HepG2 (cell line): Measurements from ENCODE around the gene USP24. TPM values are rescaled to one million over a fixed set of nuclear protein-coding genes. Genes with fewer than 3 reads are reported as not detected.

Experiments
- ATAC-seq: fragments of 200-7000 bp; cut with Tn5 transposase; 3 replicates; pipeline ENCODE4 v1.9.1; 2020; ENCODE audit warnings: mild to moderate bottlenecking, moderate library complexity
- BruUV-seq: library from RNA; stranded (reverse); fragments of 400-500 nt; replicated peaks from 2 replicates; lab custom pipeline; 2021; lab: Mats Ljungman, UMichigan
- CTCF ChIA-PET: fragments of 300-600 bp; formaldehyde crosslinking; extraction: SDS; loops from one replicate; lab custom pipeline; 2021; ENCODE audit warnings: low total read pairs, inconsistent platforms, low intra/inter-chr PET ratio; lab: Yijun Ruan, JAX
- POLR2A ChIA-PET: fragments of 350-600 bp; sonication (Branson Sonifier 250); formaldehyde crosslinking; loops from one replicate; lab custom pipeline; 2020; ENCODE audit warnings: antibody characterized with exemption, inconsistent platforms; lab: Yijun Ruan, JAX
- DNase-seq: peaks from one replicate; pipeline ENCODE4 v3.0.0-alpha.2; 2015; ENCODE audit warnings: low spot score
- FAIRE-seq: peaks from 3 replicates; lab custom pipeline; 2011; peaks lifted over from hg19 to GRCh38; lab: Jason Lieb, UNC
- H2AFZ ChIP-seq: one replicate; pipeline ENCODE4 v1.6.1; 2011; ENCODE audit warnings: low read length, inconsistent platforms
- H3K27ac ChIP-seq: fragments of 300-600 bp; 3 replicates; pipeline ENCODE4 v1.8.0; 2011; ENCODE audit warnings: mixed run types, mild to moderate bottlenecking, mixed read lengths, low read length, inconsistent platforms; ENCODE audit not compliant: insufficient read depth; ENCODE audit errors: extremely low read length
- H3K27me3 ChIP-seq, 2 experiments: fragments of 200-600 bp in 1 of 2; 2 replicates in 1 of 2; 3 replicates in 1 of 2; pipeline versions ENCODE4 v1.6.0 to v1.8.0; 2011; ENCODE audit warnings: low read length in 2 of 2, mild to moderate bottlenecking in 2 of 2, moderate library complexity in 2 of 2, inconsistent platforms in 1 of 2; ENCODE audit not compliant: insufficient read depth in 2 of 2, control insufficient read depth in 1 of 2
- H3K36me3 ChIP-seq, 2 experiments: fragments of 200-600 bp in 1 of 2; replicated peaks in 1 of 2; 2 replicates in 1 of 2; 3 replicates in 1 of 2; pipeline versions ENCODE4 v1.5.1 to v1.8.0; 2011; ENCODE audit warnings: low read length in 2 of 2, inconsistent platforms in 1 of 2; ENCODE audit not compliant: insufficient read depth in 2 of 2, control insufficient read depth in 1 of 2
- H3K4me1 ChIP-seq: 2 replicates; pipeline ENCODE4 v1.5.1; 2012; ENCODE audit warnings: low read length, inconsistent platforms; ENCODE audit not compliant: insufficient read depth
- H3K4me2 ChIP-seq: 2 replicates; pipeline ENCODE4 v1.6.0; 2011; ENCODE audit warnings: low read depth, low read length, inconsistent platforms
- H3K4me3 ChIP-seq, 3 experiments: fragments of 200-600 bp in 1 of 3; sonication (generic), shearing (Covaris generic) in 1 of 3; replicated peaks in 1 of 3; 2 replicates each; pipeline ENCODE4 v1.5.1; 2011 to 2016; ENCODE audit warnings: low read length in 3 of 3, inconsistent platforms in 2 of 3, low read depth in 2 of 3, mild to moderate bottlenecking in 2 of 3, control low read depth in 1 of 3, mixed read lengths in 1 of 3; ENCODE audit not compliant: insufficient read depth in 1 of 3
- H3K79me2 ChIP-seq: one replicate; pipeline ENCODE4 v1.6.1; 2011; ENCODE audit warnings: low read length, inconsistent platforms; ENCODE audit not compliant: insufficient read depth
- H3K9ac ChIP-seq: 2 replicates; pipeline ENCODE4 v1.6.0; 2011; ENCODE audit warnings: mild to moderate bottlenecking, low read depth, low read length, inconsistent platforms; ENCODE audit not compliant: insufficient read depth
- H3K9me3 ChIP-seq: 2 replicates; pipeline ENCODE4 v1.5.1; 2012; ENCODE audit warnings: mild to moderate bottlenecking, low read length
- H4K20me1 ChIP-seq: 2 replicates; pipeline ENCODE4 v1.6.0; 2011; ENCODE audit warnings: inconsistent platforms, mild to moderate bottlenecking, low read length, moderate library complexity; ENCODE audit not compliant: insufficient read depth
- GATAD2A ChIP-seq: IDR thresholded peaks from 2 replicates; pipeline ENCODE4 v1.6.1; 2016
- PLRG1 ChIP-seq: fragments of 450-650 bp; conservative IDR thresholded peaks from 2 replicates; pipeline ENCODE4 v1.6.1; 2016
- RNF219 ChIP-seq: sonication (generic); formaldehyde crosslinking; IDR thresholded peaks from 2 replicates; pipeline ENCODE4 v1.5.0; 2020; ENCODE audit warnings: mild to moderate bottlenecking, missing genetic modification reagents
- U2AF1 ChIP-seq: fragments of 200-400 bp; formaldehyde crosslinking; optimal IDR thresholded peaks from 2 replicates; pipeline ENCODE3; 2017; ENCODE audit warnings: mild to moderate bottlenecking, low read depth, low read length
- ZNF484 ChIP-seq: sonication (generic); formaldehyde crosslinking; IDR thresholded peaks from 2 replicates; pipeline ENCODE4 v1.5.1; 2020; ENCODE audit warnings: mild to moderate bottlenecking, low read depth, missing genetic modification reagents, borderline replicate concordance
- WGBS: methylation state at CpG from one replicate; pipeline ENCODE4 v1.1.6; 2017; ENCODE audit warnings: low lambda C conversion rate; 5-methylcytosine and 5-hydroxymethylcytosine counted together
- in situ Hi-C: cut with HindIII; loops from 2 replicates; pipeline ENCODE4 v1.10.0; 2017; ENCODE audit warnings: low pct_unique_long_range_greater_than_20kb; ENCODE audit not compliant: extremely low pct_ligation_motif_present
- intact Hi-C: fragments of 100-400 bp; cut with micrococcal nuclease; formaldehyde crosslinking; loops from one replicate; pipeline ENCODE4 v1.10.0; 2022; ENCODE audit not compliant: unreplicated experiment
- polyA plus RNA-seq, 8 experiments: library from polyadenylated mRNA; depleted of rRNA in 3 of 8; stranded (reverse) in 7 of 8; unstranded in 1 of 8; fragments of >200 nt; fragmentation: Illumina TruSeq in 4 of 8; extraction: Trizol in 4 of 8; gene quantifications; 2 replicates each; pipeline versions ENCODE4 v1.2.1 to v1.2.3, GENCODE V29; 2011 to 2016; ENCODE audit warnings: low read depth in 4 of 8, missing spikeins in 1 of 8, mixed read lengths in 1 of 8; ENCODE audit not compliant: insufficient read depth in 1 of 8
- total RNA-seq, 5 experiments: library from RNA; depleted of rRNA; stranded (reverse); fragments of >200 nt; fragmentation: Illumina TruSeq; extraction: Trizol; gene quantifications; 2 replicates each; pipeline ENCODE4 v1.2.3, GENCODE V29; 2016; ENCODE audit warnings: low read depth in 1 of 5

Gene USP24
- total and polyA plus RNA-seq, 2 of the 13 experiments (the other 11 are each of a cell fraction or from before 2014, with no cell fraction given), result 18.8 to 47.6 TPM

DNA sequence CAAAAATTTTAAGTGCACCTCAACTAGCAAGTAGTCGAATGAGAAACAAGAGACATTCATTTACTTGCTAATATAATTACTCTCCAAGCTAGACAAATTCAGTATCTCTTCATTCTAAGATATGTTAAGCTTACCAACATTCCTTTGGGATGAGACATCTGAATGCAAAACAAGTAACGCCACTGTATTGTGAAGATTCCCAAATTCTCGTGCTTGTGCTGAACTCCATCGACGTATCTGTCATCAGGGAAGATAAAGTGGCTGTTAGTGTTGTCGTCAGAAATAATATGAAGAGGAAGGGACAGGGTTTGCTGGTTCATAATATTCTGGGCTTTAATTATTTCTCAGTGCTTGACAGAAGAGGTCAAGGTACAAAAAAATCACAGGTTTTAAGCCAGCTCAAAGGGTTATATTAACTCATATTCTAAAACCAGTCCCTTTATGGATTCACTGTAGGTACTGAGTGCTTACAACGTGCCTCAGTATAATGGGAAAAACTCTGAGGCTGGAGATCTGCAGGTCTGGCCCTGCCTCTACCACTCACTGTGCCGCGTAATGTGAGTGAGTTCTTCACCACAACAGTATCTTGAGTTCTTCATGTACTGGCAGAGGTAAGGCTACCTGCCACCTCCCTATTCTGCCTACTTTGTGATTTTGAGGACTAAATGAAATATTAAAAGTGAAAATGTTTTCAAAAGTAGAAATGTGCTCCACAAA, 133.8 kb downstream of the USP24 start:
- no peak overlapping the region for H3K9ac ChIP-seq
- DNase-seq, result no peak
- H3K36me3 ChIP-seq, result peaks cover 36 to 84% of the 10 kb centered on the region in 2 experiments
- H3K9me3 ChIP-seq, result no peaks in the 10 kb centered on the region
- H4K20me1 ChIP-seq, result no peaks in the 10 kb centered on the region
- no peak for TF ChIP-seq GATAD2A (CRISPR knock-in tag)
- no peak for ATAC-seq
- H3K4me2 ChIP-seq, result no peak overlapping the region
- no peaks in the 10 kb centered on the region for H3K79me2 ChIP-seq
- intact Hi-C loops, result loop anchor here (10.0 kb wide), 1 partner anchor 53 kb away; no protein-coding TSS in a partner anchor
- no peak overlapping the region for H3K4me3 ChIP-seq
- no TSS peak for BruUV-seq
- in situ Hi-C loops, result no loop called here
- H3K4me1 ChIP-seq, result no peaks in the 10 kb centered on the region
- H3K27ac ChIP-seq, result no peak overlapping the region
- 94% methylated on average over 9 of the region's 9 CpGs for WGBS
- FAIRE-seq, result no peak
- POLR2A ChIA-PET, result no interaction called here
- no peaks in the 10 kb centered on the region for H3K27me3 ChIP-seq
- no peak overlapping the region for H2AFZ ChIP-seq
- CTCF ChIA-PET, result no interaction called here

DNA sequence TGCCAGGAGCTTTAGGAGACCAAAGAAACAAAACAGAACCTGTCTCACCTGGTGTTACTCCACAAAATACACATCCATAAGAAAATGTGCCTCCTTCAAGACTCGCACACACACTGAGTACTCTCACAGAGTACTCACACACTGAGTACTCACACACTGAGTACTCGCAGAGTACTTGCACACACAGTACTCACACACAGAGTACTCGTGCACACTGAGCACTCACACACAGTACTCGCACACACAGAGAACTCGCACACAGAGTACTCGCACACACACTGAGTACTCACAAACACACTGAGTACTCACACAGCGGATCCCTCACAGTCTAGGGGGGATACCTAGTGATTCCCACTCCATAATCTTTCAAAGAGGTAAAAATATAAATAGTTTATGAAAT, 135.5 kb downstream of the USP24 start:
- DNase-seq (no peak), ATAC-seq (no peak), FAIRE-seq (no peak)
- no peak overlapping the region for H3K4me3 ChIP-seq
- H3K4me1 ChIP-seq, result no peaks in the 10 kb centered on the region
- no peak overlapping the region for H3K4me2 ChIP-seq
- WGBS, result 97% methylated on average over 6 of the region's 7 CpGs
- in situ Hi-C loops, result no loop called here
- no peaks in the 10 kb centered on the region for H3K27me3 ChIP-seq
- no TSS peak for BruUV-seq
- intact Hi-C loops, result loop anchor here (10.0 kb wide), 2 partner anchors 55 to 195 kb away; no protein-coding TSS in a partner anchor
- no peak overlapping the region for H3K27ac ChIP-seq
- TF ChIP-seq PLRG1 (no peak), RNF219 (CRISPR knock-in tag) (no peak), U2AF1 (no peak), ZNF484 (no peak)
- H3K9me3 ChIP-seq, result no peaks in the 10 kb centered on the region
- H4K20me1 ChIP-seq, result no peaks in the 10 kb centered on the region
- ChIA-PET CTCF (no interaction called here), POLR2A (no interaction called here)
- H3K9ac ChIP-seq, result no peak overlapping the region
- H2AFZ ChIP-seq, result no peak overlapping the region
- H3K79me2 ChIP-seq, result no peaks in the 10 kb centered on the region
- H3K36me3 ChIP-seq, result peaks cover 33 to 78% of the 10 kb centered on the region in 2 experiments
